ENCODE data around the gene LRG1.
"Not testable (repeated sequence)": the region's sequence is repeated elsewhere in the genome, so short reads cannot be mapped to it uniquely, and the experiment has no call there.

The LRG1 gene

GRCh38 chr19:4550018-4550417, 10.2 kb upstream of the LRG1 start:
- no peak for DNase-seq

- DNase-seq, result no peak
These were observed 8.4 kb upstream of the LRG1 start for GRCh38 chr19:4548238-4548584.

- peak; percentile 24 for DNase-seq
These were observed 7.7 kb upstream of the LRG1 start for GRCh38 chr19:4547303-4548237.

GRCh38 chr19:4543842-4544647, 4.2 kb upstream of the LRG1 start:
- no peak for DNase-seq

- no peak for DNase-seq
These were observed 3.3 kb upstream of the LRG1 start for GRCh38 chr19:4542896-4543841.

GRCh38 chr19:4541806-4542145, 1.9 kb upstream of the LRG1 start:
- not testable (repeated sequence) for DNase-seq

GRCh38 chr19:4541114-4541805, 1.4 kb upstream of the LRG1 start:
- DNase-seq, result no peak

GRCh38 chr19:4539169-4539692, 605 bp downstream of the LRG1 start:
- no peak for DNase-seq

GRCh38 chr19:4538601-4538954, 1.3 kb downstream of the LRG1 start:
- DNase-seq, result no peak

GRCh38 chr19:4537953-4538600, 1.8 kb downstream of the LRG1 start:
- DNase-seq, result no peak

GRCh38 chr19:4536798-4537197, 3.0 kb downstream of the LRG1 start:
- DNase-seq, result no peak

GRCh38 chr19:4534836-4535658, 4.8 kb downstream of the LRG1 start, which contains the start of gene PLIN5:
PLIN5 (minus strand) TSS chr19:4535224; CDS start chr19:4534074, 1,150 bp downstream.
- DNase-seq, result peak; percentile 56

GRCh38 chr19:4533835-4534424, 5.9 kb downstream of the LRG1 start:
- DNase-seq, result no peak

GRCh38 chr19:4533334-4533733, 6.5 kb downstream of the LRG1 start:
- DNase-seq, result no peak

GRCh38 chr19:4531562-4532165, 8.2 kb downstream of the LRG1 start:
- no peak for DNase-seq

- DNase-seq, result no peak
These were observed 9.8 kb downstream of the LRG1 start for GRCh38 chr19:4529924-4530522.

- no peak for DNase-seq
These were observed 11.0 kb downstream of the LRG1 start for GRCh38 chr19:4528843-4529242.

GRCh38 chr19:4527377-4527776, 12.5 kb downstream of the LRG1 start:
- DNase-seq, result not testable (repeated sequence)

- no peak for DNase-seq
These were observed 14.3 kb downstream of the LRG1 start for GRCh38 chr19:4525563-4526002.
